GM18861 (cell line): ENCODE results near the gene KCNMA1.

Experiments used
- ATAC-seq: cut with Tn5 transposase; IDR thresholded peaks from one replicate; pipeline ENCODE4 v1.9.1; 2021; ENCODE audit not compliant: unreplicated experiment

The KCNMA1 gene

DNA sequence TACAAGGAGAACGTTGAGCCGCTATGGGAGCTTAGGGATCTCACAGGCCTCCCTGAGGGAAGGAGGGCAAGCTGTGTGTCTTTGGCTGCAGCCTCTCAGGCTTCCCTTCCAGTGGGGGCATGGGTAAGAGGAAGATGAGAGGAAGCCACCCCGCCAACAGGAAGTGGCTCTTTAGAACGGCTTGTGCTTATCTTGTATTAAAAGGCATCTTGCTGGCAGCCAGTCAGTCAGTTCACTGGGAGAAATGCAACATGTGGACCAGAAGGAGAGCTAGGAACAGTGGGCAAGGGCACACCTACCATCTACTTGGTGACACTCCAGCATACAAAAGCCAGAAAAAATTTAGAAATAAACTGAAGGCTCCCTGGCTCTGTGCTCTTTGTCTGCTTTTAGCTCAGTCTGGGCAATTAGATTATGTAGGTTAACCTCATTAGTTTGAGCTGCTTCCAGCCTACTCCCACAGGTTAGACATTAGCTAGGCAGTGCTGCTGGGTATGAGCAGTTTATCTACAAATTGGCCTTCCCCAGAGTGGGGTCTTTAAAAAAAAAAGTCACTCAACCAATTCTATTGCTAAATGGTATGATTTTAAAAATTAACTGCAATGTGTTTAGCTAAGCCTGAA is 595.9 kb downstream of the KCNMA1 start:
- no peak for ATAC-seq

DNA sequence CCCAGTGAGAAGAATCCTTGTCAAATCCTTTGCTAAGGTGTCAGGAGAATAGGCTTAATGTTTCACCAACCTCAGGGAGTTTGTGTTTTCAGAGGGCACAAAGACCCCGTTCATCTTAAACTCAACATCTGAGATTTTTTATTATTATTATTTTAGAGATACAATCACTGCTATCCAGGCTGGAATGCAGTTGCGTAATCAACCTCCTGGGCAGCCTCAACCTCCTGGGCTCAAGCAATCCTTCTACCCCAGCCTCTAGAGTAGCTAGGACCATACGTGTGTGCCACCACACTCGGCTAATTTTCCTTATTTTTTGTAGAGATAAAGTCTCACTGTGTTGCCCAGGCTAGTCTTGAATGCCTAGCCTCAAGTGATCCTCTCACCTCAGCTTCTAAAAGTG is 599.2 kb downstream of the KCNMA1 start:
- no peak for ATAC-seq

GRCh38 chr10:77037735-77038403 is 599.7 kb downstream of the KCNMA1 start:
- ATAC-seq: no peak

GRCh38 chr10:77036993-77037734 is 600.4 kb downstream of the KCNMA1 start:
- no peak for ATAC-seq

- no peak for ATAC-seq
These were observed 601.3 kb downstream of the KCNMA1 start for GRCh38 chr10:77036276-77036675.

- ATAC-seq: no peak
These were observed 602.8 kb downstream of the KCNMA1 start for GRCh38 chr10:77034795-77035194.

GRCh38 chr10:77034240-77034639 is 603.4 kb downstream of the KCNMA1 start:
- no peak for ATAC-seq

GRCh38 chr10:77032188-77032570 is 605.4 kb downstream of the KCNMA1 start:
- ATAC-seq: no peak

GRCh38 chr10:77031531-77032187 is 605.9 kb downstream of the KCNMA1 start:
- ATAC-seq: no peak

GRCh38 chr10:77030974-77031373 is 606.6 kb downstream of the KCNMA1 start:
- no peak for ATAC-seq

DNA sequence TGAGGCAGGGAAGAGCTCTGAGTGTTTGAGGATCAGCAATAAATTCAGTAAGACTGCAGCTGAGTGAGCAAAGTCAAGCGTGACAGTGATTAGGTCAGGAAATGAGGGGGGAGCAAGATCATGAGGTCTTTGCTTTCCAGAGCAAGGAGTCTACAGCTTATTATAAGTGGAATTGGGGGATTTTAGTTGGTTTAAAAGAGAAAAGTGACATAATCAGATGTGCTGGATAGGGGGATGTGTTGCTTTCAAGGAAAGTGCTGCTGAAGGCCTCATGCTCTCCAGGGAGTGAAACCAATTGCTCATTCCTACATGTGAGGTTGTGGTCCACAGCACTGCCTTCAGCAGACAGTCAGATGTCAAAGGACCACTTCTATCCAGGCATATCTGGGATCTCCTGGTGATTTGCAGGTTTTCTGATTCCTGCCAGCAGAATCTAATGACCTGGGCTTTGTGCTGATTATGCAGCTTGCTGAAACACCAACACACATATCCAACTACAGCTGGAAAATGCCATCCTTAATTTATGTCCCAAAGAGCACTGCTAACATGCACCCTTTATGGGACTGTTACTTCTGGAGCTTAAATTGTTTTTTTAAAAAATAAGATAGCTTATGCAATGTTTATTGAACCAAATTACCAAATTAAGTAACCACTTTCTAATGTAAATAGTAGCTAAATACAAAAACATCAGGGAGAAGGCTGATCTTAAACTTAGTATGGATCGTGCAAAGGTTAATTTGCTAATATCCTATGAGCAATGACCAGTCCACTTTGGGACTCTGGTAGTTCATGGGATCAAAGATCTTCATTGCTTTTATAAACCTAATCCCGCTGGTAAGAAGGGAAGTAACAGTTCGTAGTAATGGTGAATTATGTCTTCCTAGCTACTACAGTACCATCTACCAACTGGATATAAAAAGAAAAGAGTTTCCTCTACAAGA is 607.6 kb downstream of the KCNMA1 start:
- ATAC-seq: no peak

DNA sequence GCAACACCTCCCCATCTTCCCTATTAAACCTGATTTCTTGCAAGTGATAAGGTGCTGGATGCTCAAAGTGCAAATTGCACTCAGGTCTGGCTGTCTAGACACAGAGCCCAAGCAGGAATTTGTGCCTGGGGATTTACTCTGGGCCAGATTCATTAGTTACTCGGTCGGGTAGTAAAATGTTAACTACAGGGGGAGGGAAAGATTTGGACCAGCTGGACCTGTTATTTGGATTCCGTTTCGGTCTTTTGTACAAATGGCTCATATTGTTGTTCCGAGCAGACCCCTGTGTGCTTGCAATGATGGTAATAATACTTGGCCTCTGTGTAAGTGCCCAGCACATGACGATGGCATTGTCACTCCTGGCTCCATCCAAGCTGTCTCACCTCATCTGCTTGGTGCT is 609.6 kb downstream of the KCNMA1 start:
- no peak for ATAC-seq

- ATAC-seq: peak; percentile 83
These were observed 610.0 kb downstream of the KCNMA1 start for GRCh38 chr10:77027576-77027975.

DNA sequence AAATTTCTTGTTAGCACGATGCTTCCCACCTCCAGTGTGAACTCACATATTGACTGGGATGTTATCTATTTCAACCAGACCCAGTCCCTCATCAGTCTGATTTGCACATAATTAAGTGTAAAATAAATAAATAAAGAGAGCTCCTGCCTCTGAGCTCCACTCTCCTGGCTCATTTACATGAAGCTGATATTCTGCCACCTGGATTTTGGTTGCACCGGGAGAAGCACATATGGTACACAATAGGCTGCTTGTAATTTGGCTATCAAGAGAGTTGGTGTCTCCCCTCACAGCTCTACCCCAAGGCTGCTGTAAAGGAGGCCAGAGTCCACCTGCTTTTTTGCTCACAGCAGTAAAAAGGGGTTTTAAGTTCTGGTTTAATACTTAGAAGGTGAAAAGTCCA is 610.5 kb downstream of the KCNMA1 start:
- no peak for ATAC-seq

DNA sequence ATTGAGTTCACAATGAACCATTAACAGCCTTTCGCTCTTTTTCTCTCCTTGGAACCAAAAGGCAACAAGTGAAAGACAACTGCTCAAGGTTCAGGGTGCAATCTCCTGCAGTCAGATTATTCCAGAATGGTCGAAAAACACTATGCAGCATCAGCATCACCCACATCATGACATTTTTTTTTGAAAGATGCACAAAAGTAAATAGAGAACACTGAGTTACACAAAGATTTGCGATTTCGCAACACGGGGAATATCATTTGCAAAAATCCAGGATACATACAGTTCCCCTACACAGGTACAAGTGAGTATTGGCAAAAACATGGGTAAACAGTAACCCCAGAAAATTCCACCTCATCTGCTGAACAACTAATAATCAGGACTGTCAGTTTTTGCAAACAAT is 611.5 kb downstream of the KCNMA1 start:
- no peak for ATAC-seq

DNA sequence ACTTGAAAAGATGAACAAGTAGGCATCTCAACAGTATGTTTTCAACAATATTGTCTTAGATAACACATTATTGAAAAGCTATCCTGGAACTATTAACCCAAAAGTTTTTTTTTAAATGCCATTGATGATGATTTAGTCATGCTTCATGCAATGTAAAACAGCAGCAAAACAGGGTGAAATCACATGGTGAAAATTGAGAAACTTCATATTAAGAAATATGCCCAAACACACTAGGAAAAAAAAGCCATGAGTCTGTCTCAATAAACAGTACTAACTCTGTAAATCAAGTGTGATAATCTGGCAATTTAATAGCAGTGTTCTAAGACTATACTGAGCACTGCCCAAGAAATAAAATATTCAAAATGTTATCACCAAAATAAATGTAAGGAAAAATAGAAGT is 613.1 kb downstream of the KCNMA1 start:
- no peak for ATAC-seq

DNA sequence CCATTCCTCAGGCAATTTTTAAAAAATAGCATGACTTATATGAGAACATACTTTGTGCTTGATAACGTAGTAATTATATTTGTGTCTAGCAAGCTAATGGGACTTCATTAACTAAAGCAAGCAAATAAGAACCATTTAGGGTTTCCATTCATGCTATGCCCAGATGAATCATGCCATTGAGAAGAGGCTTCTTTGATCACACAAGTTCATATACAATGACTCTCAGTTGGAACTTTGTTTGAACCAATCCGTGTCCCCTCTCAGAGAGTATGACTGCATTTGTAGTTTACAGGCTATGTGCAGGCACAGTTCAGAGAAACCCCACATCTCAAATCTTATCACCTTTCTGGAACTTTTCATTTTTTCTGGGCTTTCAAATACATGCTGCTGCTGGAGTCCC is 614.2 kb downstream of the KCNMA1 start:
- ATAC-seq: no peak

- ATAC-seq: no peak
These were observed 614.9 kb downstream of the KCNMA1 start for GRCh38 chr10:77022671-77023070.

GRCh38 chr10:77021966-77022490 is 615.6 kb downstream of the KCNMA1 start:
- no peak for ATAC-seq

GRCh38 chr10:77020426-77021040 is 617.1 kb downstream of the KCNMA1 start:
- no peak for ATAC-seq
